Measurements from ENCODE around the gene ITPKB. TPM values are rescaled to one million over a fixed set of nuclear protein-coding genes. Genes with fewer than 3 reads are reported as not detected.

The ITPKB gene
- total RNA-seq, 1 experiment from 2014 or later = 4.4 TPM

- Histone ChIP-seq H3K4me3 (ENCODE audit: low read depth, low read length) (no peak overlapping the region), H3K27me3 (replicated peaks; ENCODE audit: control insufficient read depth, insufficient read depth, low read length) (no peaks in the 10 kb centered on the region), H3K9me3 (no peaks in the 10 kb centered on the region), H3K4me1 (peaks cover 26% of the 10 kb centered on the region), H3K36me3 (ENCODE audit: control insufficient read depth, insufficient read depth, low read length) (no peaks in the 10 kb centered on the region)
- Mint-ChIP-seq H3K27ac (ENCODE audit: unreplicated experiment) (no peak overlapping the region), H3K27me3 (ENCODE audit: insufficient read depth, unreplicated experiment) (no peaks in the 10 kb centered on the region), H3K9me3 (ENCODE audit: unreplicated experiment) (no peaks in the 10 kb centered on the region), H3K36me3 (ENCODE audit: insufficient read depth, unreplicated experiment) (no peaks in the 10 kb centered on the region), H3K4me1 (ENCODE audit: low read depth, unreplicated experiment) (peaks cover 14% of the 10 kb centered on the region), H3K4me3 (ENCODE audit: unreplicated experiment) (no peak overlapping the region)
- no peak for DNase-seq
- ChIA-PET CTCF (no interaction called here), POLR2A (no interaction called here)
- no peak for TF ChIP-seq CTCF (IDR thresholded peaks at IDR 0.05; ENCODE audit: insufficient read depth in 1 of 2, low read depth in 1 of 2, low read length in 1 of 2, severe bottlenecking in 1 of 2, unreplicated experiment in 1 of 2)
- BruUV-seq (replicated peaks) = no TSS peak
- intact Hi-C loops (cut with micrococcal nuclease; ENCODE audit: unreplicated experiment) = no loop called here
These were observed 80.4 kb downstream of the ITPKB start for GRCh38 chr1:226658546-226659125.

- no peaks in the 10 kb centered on the region for H3K27me3 ChIP-seq (replicated peaks; ENCODE audit: control insufficient read depth, insufficient read depth, low read length)
- no peak for TF ChIP-seq CTCF (IDR thresholded peaks at IDR 0.05; ENCODE audit: insufficient read depth in 1 of 2, low read depth in 1 of 2, low read length in 1 of 2, severe bottlenecking in 1 of 2, unreplicated experiment in 1 of 2)
- H3K27ac Mint-ChIP-seq (ENCODE audit: unreplicated experiment) = no peak overlapping the region
- peaks cover 17% of the 10 kb centered on the region for H3K4me1 Mint-ChIP-seq (ENCODE audit: low read depth, unreplicated experiment)
- no peaks in the 10 kb centered on the region for H3K9me3 ChIP-seq
- intact Hi-C loops (cut with micrococcal nuclease; ENCODE audit: unreplicated experiment) = no loop called here
- no peaks in the 10 kb centered on the region for H3K36me3 Mint-ChIP-seq (ENCODE audit: insufficient read depth, unreplicated experiment)
- POLR2A ChIA-PET = no interaction called here
- H3K4me1 ChIP-seq = peaks cover 31% of the 10 kb centered on the region
- no peaks in the 10 kb centered on the region for H3K9me3 Mint-ChIP-seq (ENCODE audit: unreplicated experiment)
- CTCF ChIA-PET = no interaction called here
- BruUV-seq (replicated peaks) = no TSS peak
- H3K4me3 Mint-ChIP-seq (ENCODE audit: unreplicated experiment) = no peak overlapping the region
- H3K36me3 ChIP-seq (ENCODE audit: control insufficient read depth, insufficient read depth, low read length) = no peaks in the 10 kb centered on the region
- no peak for DNase-seq
- no peak overlapping the region for H3K4me3 ChIP-seq (ENCODE audit: low read depth, low read length)
- H3K27me3 Mint-ChIP-seq (ENCODE audit: insufficient read depth, unreplicated experiment) = no peaks in the 10 kb centered on the region
These were observed 81.1 kb downstream of the ITPKB start for GRCh38 chr1:226657895-226658545.

DNA sequence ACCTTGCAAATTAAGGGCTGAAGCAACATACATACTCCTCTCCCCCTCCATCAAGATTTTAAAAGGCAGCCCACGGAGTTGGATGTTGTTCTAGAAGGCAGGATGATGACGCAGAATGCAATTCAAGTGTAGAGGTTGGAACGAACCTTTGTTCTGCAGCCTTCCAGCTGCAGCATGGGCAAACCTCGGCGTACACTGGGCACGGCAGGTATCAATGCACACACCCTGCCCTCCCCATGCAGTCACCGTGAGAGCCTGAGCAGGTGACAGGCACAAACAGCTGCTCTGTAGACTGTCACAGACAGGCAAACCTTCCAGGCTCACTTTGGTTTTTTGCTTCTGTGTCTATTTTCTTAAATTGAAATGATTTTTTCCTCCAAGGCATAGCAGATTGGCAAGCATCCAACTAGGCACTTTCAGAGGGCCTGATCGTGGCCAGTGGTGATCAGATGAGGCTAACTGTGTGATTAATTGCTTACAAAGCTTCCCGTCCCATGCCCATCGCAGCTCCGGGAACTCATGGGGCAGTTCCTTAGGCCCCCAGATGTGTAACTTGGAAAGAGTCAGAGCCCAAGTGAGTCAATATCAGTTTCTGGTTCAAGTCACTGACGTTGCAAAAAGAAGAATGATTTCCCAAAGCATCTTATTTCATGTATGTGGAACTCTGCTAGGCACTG lies 82.3 kb downstream of the ITPKB start:
- Mint-ChIP-seq H3K9me3 (ENCODE audit: unreplicated experiment) (no peaks in the 10 kb centered on the region), H3K27ac (ENCODE audit: unreplicated experiment) (no peak overlapping the region), H3K27me3 (ENCODE audit: insufficient read depth, unreplicated experiment) (no peaks in the 10 kb centered on the region), H3K4me1 (ENCODE audit: low read depth, unreplicated experiment) (peaks cover 17% of the 10 kb centered on the region), H3K36me3 (ENCODE audit: insufficient read depth, unreplicated experiment) (no peaks in the 10 kb centered on the region), H3K4me3 (ENCODE audit: unreplicated experiment) (no peak overlapping the region)
- intact Hi-C loops (cut with micrococcal nuclease; ENCODE audit: unreplicated experiment) = no loop called here
- Histone ChIP-seq H3K9me3 (no peaks in the 10 kb centered on the region), H3K4me3 (ENCODE audit: low read depth, low read length) (no peak overlapping the region), H3K4me1 (peaks cover 31% of the 10 kb centered on the region), H3K36me3 (ENCODE audit: control insufficient read depth, insufficient read depth, low read length) (no peaks in the 10 kb centered on the region), H3K27me3 (replicated peaks; ENCODE audit: control insufficient read depth, insufficient read depth, low read length) (no peaks in the 10 kb centered on the region)
- BruUV-seq (replicated peaks) = no TSS peak
- ChIA-PET CTCF (interaction anchor here (1.2 kb wide), 1 partner anchor 21 kb away, joined by 3 read pairs; no protein-coding TSS in a partner anchor), POLR2A (no interaction called here)
- no peak for DNase-seq
- no peak for TF ChIP-seq CTCF (IDR thresholded peaks at IDR 0.05; ENCODE audit: insufficient read depth in 1 of 2, low read depth in 1 of 2, low read length in 1 of 2, severe bottlenecking in 1 of 2, unreplicated experiment in 1 of 2)
